GM12864 (cell line): ENCODE measurements around the gene STXBP4.

ENCODE experiments used
- DNase-seq: peaks from one replicate; pipeline ENCODE4 v3.0.0-alpha.2; 2011; ENCODE audit warnings: low read depth
- H3K4me3 ChIP-seq: 2 replicates; pipeline ENCODE4 v1.5.1; 2011; ENCODE audit warnings: mild to moderate bottlenecking, low read depth, low read length, control low read depth
- TF ChIP-seq, protein P1 (sequence below): IDR thresholded peaks from 2 replicates; pipeline ENCODE4 v1.5.1; 2011; ENCODE audit warnings: low read depth, mild to moderate bottlenecking, moderate library complexity, low read length, control low read depth, inconsistent platforms; ENCODE audit errors: missing control alignments

STXBP4 gene

DNA sequence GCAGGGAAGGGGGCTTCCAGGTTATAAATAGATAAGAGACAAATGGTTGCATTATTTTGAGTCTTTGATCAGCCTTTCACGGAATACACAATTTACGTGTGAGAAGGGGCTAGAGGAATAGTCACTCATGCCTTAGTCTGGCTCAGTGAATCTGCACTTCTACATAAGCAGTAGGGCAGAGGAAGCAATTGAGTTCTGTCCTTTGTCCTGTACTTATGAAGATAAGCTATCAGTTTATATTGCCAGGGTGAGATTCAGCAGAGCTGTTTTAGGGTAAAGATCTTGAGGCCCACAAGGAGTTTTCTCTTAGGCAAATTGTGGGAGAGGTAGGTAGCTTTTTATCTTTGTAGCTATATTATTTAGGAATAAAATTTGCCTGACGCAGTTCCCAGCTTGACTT, 34.6 kb upstream of the STXBP4 start:
- DNase-seq, result no peak
- TF ChIP-seq, protein P1, sequence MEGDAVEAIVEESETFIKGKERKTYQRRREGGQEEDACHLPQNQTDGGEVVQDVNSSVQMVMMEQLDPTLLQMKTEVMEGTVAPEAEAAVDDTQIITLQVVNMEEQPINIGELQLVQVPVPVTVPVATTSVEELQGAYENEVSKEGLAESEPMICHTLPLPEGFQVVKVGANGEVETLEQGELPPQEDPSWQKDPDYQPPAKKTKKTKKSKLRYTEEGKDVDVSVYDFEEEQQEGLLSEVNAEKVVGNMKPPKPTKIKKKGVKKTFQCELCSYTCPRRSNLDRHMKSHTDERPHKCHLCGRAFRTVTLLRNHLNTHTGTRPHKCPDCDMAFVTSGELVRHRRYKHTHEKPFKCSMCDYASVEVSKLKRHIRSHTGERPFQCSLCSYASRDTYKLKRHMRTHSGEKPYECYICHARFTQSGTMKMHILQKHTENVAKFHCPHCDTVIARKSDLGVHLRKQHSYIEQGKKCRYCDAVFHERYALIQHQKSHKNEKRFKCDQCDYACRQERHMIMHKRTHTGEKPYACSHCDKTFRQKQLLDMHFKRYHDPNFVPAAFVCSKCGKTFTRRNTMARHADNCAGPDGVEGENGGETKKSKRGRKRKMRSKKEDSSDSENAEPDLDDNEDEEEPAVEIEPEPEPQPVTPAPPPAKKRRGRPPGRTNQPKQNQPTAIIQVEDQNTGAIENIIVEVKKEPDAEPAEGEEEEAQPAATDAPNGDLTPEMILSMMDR, result no peak
- no peak overlapping the region for H3K4me3 ChIP-seq

DNA sequence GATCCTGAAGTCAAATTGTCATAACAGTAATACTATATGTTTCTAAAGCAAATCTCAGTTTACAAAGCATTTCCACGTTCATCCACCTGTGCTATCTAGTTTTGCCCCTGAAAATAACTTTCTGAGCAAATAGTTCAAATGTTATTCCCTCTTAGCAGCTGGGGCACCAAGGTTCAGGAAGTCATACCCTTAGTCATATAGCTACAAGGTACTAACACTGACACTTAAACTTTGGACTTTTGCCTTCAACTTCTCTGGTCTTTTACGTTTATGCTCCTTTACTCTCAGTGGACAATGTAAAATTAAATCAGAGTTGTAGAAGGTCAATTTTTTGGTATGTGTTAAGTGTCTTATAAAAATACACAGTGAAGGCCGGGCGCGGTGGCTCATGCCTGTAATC, 33.1 kb upstream of the STXBP4 start:
- TF ChIP-seq, protein P1, result no peak
- no peak for DNase-seq
- no peak overlapping the region for H3K4me3 ChIP-seq

DNA sequence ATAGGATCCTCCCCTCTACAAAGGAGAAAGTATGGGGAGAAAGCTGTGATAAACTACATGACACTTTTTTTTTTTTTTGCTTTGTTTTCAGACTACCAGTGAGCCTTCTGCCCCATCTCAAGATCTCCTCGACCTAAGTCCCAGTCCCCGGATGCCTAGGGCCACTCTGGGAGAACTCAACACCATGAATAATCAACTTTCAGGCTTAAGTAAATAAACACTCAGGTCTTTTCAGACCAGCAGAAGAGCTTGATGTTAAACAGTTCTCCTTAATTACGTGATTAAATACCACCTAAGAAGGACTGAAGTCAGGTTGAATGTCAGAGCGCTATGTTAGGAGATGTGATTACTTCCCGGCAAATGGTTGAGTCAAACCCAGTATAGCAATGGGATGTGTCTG, 31.5 kb upstream of the STXBP4 start:
- H3K4me3 ChIP-seq, result no peak overlapping the region
- TF ChIP-seq, protein P1, result no peak
- no peak for DNase-seq

DNA sequence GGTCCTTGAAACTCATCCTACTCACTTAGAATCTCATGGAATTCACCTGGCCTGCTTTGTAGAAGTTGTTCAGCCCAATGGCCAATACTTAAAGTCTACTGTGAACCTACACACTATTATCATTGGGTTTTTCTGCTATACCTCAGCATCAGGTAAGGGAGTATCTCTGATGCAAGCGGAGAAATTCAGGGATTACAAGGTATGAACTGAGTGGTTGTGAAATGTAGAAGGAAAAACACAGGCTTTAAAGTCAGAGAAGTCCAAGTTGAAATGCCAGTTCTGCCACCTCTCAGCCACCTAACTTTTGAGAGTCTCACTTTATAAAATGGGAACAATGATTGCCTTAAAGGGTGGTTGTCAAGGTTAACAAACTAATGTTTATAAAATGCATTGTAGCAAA, 31.1 kb upstream of the STXBP4 start:
- no peak overlapping the region for H3K4me3 ChIP-seq
- TF ChIP-seq, protein P1, result no peak
- DNase-seq, result no peak

DNA sequence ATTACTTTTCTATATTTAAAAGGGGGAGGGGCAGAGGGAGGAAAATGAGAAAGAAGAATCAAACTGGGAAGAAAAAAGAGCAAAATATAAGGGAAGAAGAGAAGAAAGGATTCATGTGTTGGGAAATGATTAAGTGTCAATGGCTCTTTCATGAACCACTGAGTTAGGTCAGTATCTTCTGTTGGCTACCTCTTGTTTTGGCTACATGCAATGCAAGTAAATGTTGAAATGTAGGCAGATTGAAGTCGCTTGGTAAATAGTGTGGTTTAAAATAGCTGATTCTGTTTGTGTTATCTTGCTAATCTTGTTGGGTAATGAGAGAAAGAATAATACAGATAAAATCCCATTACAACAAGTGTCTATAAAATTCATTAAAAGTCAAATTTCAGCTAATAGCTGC, 27.3 kb upstream of the STXBP4 start:
- DNase-seq, result no peak
- H3K4me3 ChIP-seq, result no peak overlapping the region
- TF ChIP-seq, protein P1, result no peak

DNA sequence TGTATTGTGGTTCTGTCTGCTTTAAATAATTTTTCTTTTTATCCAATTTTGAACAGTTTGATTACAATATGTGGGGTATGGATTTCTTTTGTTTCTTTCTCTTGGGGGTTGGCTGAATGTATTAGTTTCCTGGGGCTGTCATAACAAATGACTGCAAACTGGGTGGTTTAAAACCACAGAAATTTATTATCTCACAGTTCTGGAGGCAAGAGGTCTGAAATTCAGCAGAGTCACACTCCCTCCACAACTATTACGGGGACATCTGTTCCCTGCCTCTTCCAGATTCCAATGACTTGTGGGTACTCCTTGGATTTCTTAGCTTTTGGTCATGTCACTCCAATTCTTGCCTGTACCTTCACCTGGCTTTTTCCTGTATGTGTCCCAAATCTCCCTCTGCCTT, 23.8 kb upstream of the STXBP4 start:
- H3K4me3 ChIP-seq, result no peak overlapping the region
- TF ChIP-seq, protein P1, result no peak
- DNase-seq, result no peak

DNA sequence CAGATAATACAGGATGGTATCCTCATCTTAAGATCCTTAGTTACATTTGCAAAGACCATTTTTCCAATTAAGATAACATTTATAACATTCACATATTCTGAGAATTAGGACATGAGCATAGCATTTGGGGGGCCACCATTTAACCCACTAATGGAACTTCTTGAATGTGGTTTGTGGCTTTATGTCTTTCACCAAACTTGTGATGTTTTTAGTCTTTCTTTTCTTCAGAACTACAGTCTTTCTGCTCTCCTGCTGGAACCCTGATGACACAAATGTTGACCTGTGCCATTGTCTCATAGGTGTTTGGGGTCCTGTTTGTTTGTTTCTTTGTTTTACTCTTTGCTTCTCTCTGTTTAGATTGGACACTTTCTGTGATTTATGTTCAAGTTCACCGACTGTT, 23.3 kb upstream of the STXBP4 start:
- DNase-seq, result no peak
- no peak overlapping the region for H3K4me3 ChIP-seq
- TF ChIP-seq, protein P1, result no peak
